HG02938 (cell line): ENCODE results near the gene XRCC1.

Experiments used
- ATAC-seq: cut with Tn5 transposase; IDR thresholded peaks from one replicate; pipeline ENCODE4 v1.9.1; 2021; ENCODE audit warnings: mild to moderate bottlenecking, moderate library complexity; ENCODE audit not compliant: unreplicated experiment

XRCC1 gene

GRCh38 chr19:43546581-43546980 lies 28.7 kb downstream of the XRCC1 start:
- no peak for ATAC-seq

- no peak for ATAC-seq
Observed at GRCh38 chr19:43545981-43546380, 29.3 kb downstream of the XRCC1 start.

GRCh38 chr19:43545276-43545675 lies 30.1 kb downstream of the XRCC1 start:
- no peak for ATAC-seq

- ATAC-seq = no peak
Observed at GRCh38 chr19:43544077-43544476, 31.2 kb downstream of the XRCC1 start.

GRCh38 chr19:43541920-43542650 lies 33.2 kb downstream of the XRCC1 start:
- ATAC-seq = no peak

GRCh38 chr19:43540381-43540780 lies 34.9 kb downstream of the XRCC1 start:
- ATAC-seq = no peak

- ATAC-seq = no peak
Observed at GRCh38 chr19:43538922-43539321, 36.4 kb downstream of the XRCC1 start.

GRCh38 chr19:43534816-43535761 lies 40.2 kb downstream of the XRCC1 start:
- ATAC-seq = no peak

GRCh38 chr19:43534305-43534815 lies 41.0 kb downstream of the XRCC1 start:
- no peak for ATAC-seq

GRCh38 chr19:43533546-43534304 lies 41.6 kb downstream of the XRCC1 start:
- ATAC-seq = peak; percentile 75

GRCh38 chr19:43532962-43533545 lies 42.3 kb downstream of the XRCC1 start, which contains the start of gene ZNF575:
ZNF575 (plus strand) TSS chr19:43533188; CDS start chr19:43534423, 1,235 bp downstream.
- ATAC-seq = peak; percentile 41

GRCh38 chr19:43532571-43532961 lies 42.8 kb downstream of the XRCC1 start:
- peak; percentile 4 for ATAC-seq

GRCh38 chr19:43527860-43528622 lies 47.3 kb downstream of the XRCC1 start:
- ATAC-seq = no peak

- ATAC-seq = no peak
Observed at GRCh38 chr19:43526884-43527859, 48.2 kb downstream of the XRCC1 start, which contains the start of gene ETHE1. ETHE1 (minus strand) TSS chr19:43527201; CDS start chr19:43527177, 24 bp downstream.

- no peak for ATAC-seq
Observed at GRCh38 chr19:43525836-43526771, 49.2 kb downstream of the XRCC1 start.

GRCh38 chr19:43524922-43525835 lies 50.1 kb downstream of the XRCC1 start:
- ATAC-seq = no peak
